Memory B cell (primary cell): Measurements from ENCODE around the gene LRFN4.

ENCODE experiments used
- ATAC-seq: fragments of 150-1000 bp; cut with Tn5 transposase; 2 replicates; pipeline ENCODE4 v1.10.0; 2021; ENCODE audit warnings: low read depth, mild to moderate bottlenecking, moderate library complexity
- DNase-seq, 2 donors: peaks; one replicate each; pipeline ENCODE4 v3.0.0; 2022; ENCODE audit warnings: low spot score in 2 of 2
- H3K27ac Mint-ChIP-seq: one replicate; pipeline ENCODE4 v1.8.0; 2022; ENCODE audit warnings: mild to moderate bottlenecking, moderate library complexity, mixed read lengths
- H3K27me3 Mint-ChIP-seq: one replicate; pipeline ENCODE4 v1.8.0; 2022; ENCODE audit warnings: mixed read lengths
- H3K36me3 Mint-ChIP-seq: one replicate; pipeline ENCODE4 v1.8.0; 2022; ENCODE audit warnings: mild to moderate bottlenecking, mixed read lengths
- H3K4me1 Mint-ChIP-seq: one replicate; pipeline ENCODE4 v1.8.0; 2022; ENCODE audit warnings: mixed read lengths
- H3K4me3 Mint-ChIP-seq: one replicate; pipeline ENCODE4 v1.8.0; 2022; ENCODE audit warnings: mild to moderate bottlenecking, moderate library complexity, mixed read lengths
- H3K9me3 Mint-ChIP-seq: one replicate; pipeline ENCODE4 v1.8.0; 2022; ENCODE audit warnings: mixed read lengths

Gene LRFN4

DNA sequence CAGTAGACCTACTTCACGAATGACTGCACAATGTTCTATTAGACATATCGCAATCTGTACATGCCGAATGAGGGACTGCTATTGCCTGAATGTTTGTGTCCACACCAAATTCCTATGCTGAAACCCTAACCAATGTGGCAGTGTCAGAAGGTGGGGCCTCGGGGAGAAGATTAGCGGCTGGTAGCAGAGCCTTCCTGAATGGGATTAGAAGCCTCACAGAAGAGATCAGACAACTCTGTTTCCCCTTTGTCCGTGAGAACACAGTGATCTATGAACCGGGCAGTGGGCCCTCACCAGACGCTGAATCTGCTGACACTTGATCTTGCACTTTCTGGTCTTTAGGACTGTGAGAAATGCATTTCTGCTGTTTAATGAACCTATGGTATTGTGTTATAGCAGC is 33.1 kb downstream of the LRFN4 start:
- ATAC-seq (no peak), DNase-seq (no peak)
- Mint-ChIP-seq H3K4me1 (no peaks in the 10 kb centered on the region), H3K9me3 (no peaks in the 10 kb centered on the region), H3K36me3 (no peaks in the 10 kb centered on the region), H3K4me3 (no peak overlapping the region), H3K27ac (no peak overlapping the region), H3K27me3 (peaks cover 22% of the 10 kb centered on the region)

- Mint-ChIP-seq H3K4me1 (no peaks in the 10 kb centered on the region), H3K4me3 (no peak overlapping the region), H3K27me3 (peaks cover 19% of the 10 kb centered on the region), H3K9me3 (no peaks in the 10 kb centered on the region), H3K27ac (no peak overlapping the region), H3K36me3 (no peaks in the 10 kb centered on the region)
- ATAC-seq, result no peak
- no peak for DNase-seq
Observed at GRCh38 chr11:66891851-66892660, 35.2 kb downstream of the LRFN4 start.

GRCh38 chr11:66892911-66893310 is 36.0 kb downstream of the LRFN4 start:
- ATAC-seq (no peak), DNase-seq (no peak)
- Mint-ChIP-seq H3K4me1 (no peaks in the 10 kb centered on the region), H3K27me3 (peaks cover 19% of the 10 kb centered on the region), H3K27ac (no peak overlapping the region), H3K4me3 (no peak overlapping the region), H3K36me3 (no peaks in the 10 kb centered on the region), H3K9me3 (no peaks in the 10 kb centered on the region)

GRCh38 chr11:66894141-66894540 is 37.3 kb downstream of the LRFN4 start:
- ATAC-seq (no peak), DNase-seq (no peak)
- Mint-ChIP-seq H3K4me3 (no peak overlapping the region), H3K4me1 (no peaks in the 10 kb centered on the region), H3K27me3 (peaks cover 19% of the 10 kb centered on the region), H3K27ac (no peak overlapping the region), H3K36me3 (no peaks in the 10 kb centered on the region), H3K9me3 (no peaks in the 10 kb centered on the region)

DNA sequence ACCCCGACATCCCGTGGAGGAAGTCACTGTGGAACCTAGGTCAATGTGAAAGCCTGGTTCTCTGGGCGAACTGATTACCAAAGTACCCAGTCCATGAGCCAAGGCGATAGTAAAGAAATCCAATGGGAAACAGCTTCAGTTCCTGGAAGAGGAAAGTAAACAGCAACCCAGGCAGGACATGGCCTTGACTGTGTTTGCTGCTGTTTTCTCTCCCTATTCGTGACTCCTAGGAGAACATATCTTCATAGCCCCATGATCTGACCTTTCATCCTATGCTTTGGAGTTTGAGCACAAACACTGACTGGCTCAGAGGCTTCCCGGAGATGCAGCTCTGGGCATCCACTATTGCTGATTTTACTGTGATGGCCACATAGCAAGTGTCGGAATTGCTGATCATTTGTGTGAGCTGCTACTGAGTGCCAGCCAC is 45.1 kb downstream of the LRFN4 start:
- ATAC-seq (no peak), DNase-seq (no peak)
- no peak overlapping the region for H3K27ac Mint-ChIP-seq
- H3K27me3 Mint-ChIP-seq, result peaks cover 17% of the 10 kb centered on the region
- H3K9me3 Mint-ChIP-seq, result no peaks in the 10 kb centered on the region
- no peak overlapping the region for H3K4me3 Mint-ChIP-seq
- H3K36me3 Mint-ChIP-seq, result no peaks in the 10 kb centered on the region
- no peaks in the 10 kb centered on the region for H3K4me1 Mint-ChIP-seq

DNA sequence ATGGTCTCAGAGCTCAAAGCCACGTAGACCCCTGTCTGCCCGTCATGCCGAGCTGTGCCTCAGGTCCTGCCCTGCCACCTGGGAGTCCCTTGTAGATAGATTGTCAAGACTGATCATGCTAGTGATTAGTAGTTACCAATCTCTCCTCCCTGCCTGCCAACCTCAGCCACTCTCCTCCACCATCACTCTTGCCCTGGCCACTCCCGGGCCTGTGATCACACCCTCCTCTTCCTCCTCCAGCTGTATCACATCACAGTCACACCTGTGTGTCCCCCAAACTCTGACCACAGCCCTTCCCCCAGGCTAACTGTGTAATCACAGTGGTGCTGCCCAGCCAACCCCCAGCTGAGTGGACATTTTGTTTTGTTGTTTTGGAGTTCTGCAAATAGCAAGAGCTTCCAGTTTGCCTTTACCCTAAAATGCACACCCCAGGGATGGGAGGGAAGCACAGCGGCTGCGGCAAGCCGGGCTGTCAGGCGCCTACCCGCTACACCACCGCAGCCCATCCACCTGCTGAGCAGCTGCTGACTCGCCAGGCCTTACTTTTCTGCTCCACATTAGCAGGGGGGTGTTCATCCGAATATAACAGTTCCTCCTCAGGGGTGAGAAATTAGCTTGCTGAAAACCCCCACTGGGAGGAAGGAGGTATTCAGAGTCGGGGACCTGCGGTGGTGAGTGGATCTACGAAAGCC is 45.8 kb downstream of the LRFN4 start:
- Mint-ChIP-seq H3K27ac (no peak overlapping the region), H3K36me3 (no peaks in the 10 kb centered on the region), H3K9me3 (no peaks in the 10 kb centered on the region), H3K4me1 (no peaks in the 10 kb centered on the region), H3K27me3 (peaks cover 17% of the 10 kb centered on the region), H3K4me3 (no peak overlapping the region)
- no peak for DNase-seq
- no peak for ATAC-seq

DNA sequence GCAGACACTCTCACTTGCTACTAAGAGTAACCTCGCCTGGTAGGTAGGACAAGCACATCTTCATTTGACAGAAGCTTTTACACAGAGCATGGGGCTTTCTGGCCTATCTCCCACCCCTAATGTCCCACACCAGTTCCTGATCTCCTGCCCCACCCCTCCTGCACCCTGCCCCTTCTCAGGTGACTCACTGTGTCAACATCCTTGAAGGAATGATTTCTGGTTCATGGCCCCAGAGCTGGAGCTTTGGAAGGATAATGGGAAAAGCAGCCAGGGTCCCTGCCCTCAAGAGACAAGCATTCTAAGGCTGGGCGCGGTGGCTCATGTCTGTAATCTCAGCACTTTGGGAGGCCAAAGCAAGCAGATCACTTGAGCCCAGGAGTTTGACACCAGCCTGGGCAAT is 47.2 kb downstream of the LRFN4 start:
- ATAC-seq (no peak), DNase-seq (no peak)
- H3K27ac Mint-ChIP-seq, result no peak overlapping the region
- H3K27me3 Mint-ChIP-seq, result peaks cover 22% of the 10 kb centered on the region
- H3K4me3 Mint-ChIP-seq, result no peak overlapping the region
- no peaks in the 10 kb centered on the region for H3K9me3 Mint-ChIP-seq
- no peaks in the 10 kb centered on the region for H3K36me3 Mint-ChIP-seq
- no peaks in the 10 kb centered on the region for H3K4me1 Mint-ChIP-seq

DNA sequence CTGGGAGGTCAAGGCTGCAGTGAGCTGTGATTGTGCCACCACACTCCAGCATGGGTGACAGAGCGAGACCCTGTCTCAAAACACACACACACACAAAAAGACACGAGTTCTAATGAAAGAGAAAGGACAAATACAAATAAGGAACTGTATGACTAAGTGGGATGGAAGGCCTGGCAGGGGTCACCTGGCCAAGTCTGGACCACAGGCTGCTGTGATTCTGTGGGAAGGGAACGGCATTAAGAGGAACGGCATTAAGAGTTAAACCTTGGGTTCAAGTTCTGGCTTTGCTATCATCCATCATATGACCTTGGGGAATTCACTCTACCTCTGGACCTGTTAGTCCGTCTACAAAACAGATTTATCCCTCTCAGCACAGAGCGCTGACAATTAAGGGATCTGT is 47.7 kb downstream of the LRFN4 start:
- H3K4me3 Mint-ChIP-seq, result no peak overlapping the region
- no peaks in the 10 kb centered on the region for H3K4me1 Mint-ChIP-seq
- no peaks in the 10 kb centered on the region for H3K9me3 Mint-ChIP-seq
- ATAC-seq (no peak), DNase-seq (no peak)
- H3K27ac Mint-ChIP-seq, result no peak overlapping the region
- peaks cover 23% of the 10 kb centered on the region for H3K27me3 Mint-ChIP-seq
- no peaks in the 10 kb centered on the region for H3K36me3 Mint-ChIP-seq

- H3K4me3 Mint-ChIP-seq, result no peak overlapping the region
- no peaks in the 10 kb centered on the region for H3K9me3 Mint-ChIP-seq
- H3K36me3 Mint-ChIP-seq, result no peaks in the 10 kb centered on the region
- H3K27me3 Mint-ChIP-seq, result peaks cover 24% of the 10 kb centered on the region
- DNase-seq, result no peak
- no peak for ATAC-seq
- H3K27ac Mint-ChIP-seq, result no peak overlapping the region
- H3K4me1 Mint-ChIP-seq, result no peaks in the 10 kb centered on the region
Observed at GRCh38 chr11:66904981-66905521, 48.2 kb downstream of the LRFN4 start.

DNA sequence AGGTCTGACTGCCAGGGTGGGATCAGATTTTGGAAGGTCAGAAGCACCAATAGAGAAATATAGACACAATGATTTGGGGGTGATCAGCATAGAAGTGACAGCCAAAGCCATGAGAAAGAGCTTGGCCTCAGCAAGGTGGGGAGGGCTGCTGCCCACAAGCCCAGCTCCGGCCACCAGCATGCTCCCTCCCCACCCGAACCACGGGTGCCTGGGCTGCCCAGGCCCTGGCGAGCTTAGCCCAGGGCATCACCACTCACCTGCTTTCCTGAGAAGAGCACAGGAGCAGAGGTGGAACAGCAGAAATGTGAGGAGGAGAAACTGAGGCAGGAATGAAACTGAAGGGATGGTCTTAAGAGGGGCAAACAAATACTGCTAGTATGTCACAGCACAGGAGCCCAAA is 48.8 kb downstream of the LRFN4 start:
- Mint-ChIP-seq H3K4me1 (no peaks in the 10 kb centered on the region), H3K36me3 (no peaks in the 10 kb centered on the region), H3K27me3 (peaks cover 24% of the 10 kb centered on the region), H3K4me3 (no peak overlapping the region), H3K27ac (no peak overlapping the region), H3K9me3 (no peaks in the 10 kb centered on the region)
- DNase-seq, result no peak
- no peak for ATAC-seq

GRCh38 chr11:66906061-66906733 is 49.3 kb downstream of the LRFN4 start:
- Mint-ChIP-seq H3K9me3 (no peaks in the 10 kb centered on the region), H3K27me3 (peaks cover 24% of the 10 kb centered on the region), H3K4me3 (no peak overlapping the region), H3K36me3 (no peaks in the 10 kb centered on the region), H3K4me1 (no peaks in the 10 kb centered on the region), H3K27ac (no peak overlapping the region)
- ATAC-seq (no peak), DNase-seq (no peak)

DNA sequence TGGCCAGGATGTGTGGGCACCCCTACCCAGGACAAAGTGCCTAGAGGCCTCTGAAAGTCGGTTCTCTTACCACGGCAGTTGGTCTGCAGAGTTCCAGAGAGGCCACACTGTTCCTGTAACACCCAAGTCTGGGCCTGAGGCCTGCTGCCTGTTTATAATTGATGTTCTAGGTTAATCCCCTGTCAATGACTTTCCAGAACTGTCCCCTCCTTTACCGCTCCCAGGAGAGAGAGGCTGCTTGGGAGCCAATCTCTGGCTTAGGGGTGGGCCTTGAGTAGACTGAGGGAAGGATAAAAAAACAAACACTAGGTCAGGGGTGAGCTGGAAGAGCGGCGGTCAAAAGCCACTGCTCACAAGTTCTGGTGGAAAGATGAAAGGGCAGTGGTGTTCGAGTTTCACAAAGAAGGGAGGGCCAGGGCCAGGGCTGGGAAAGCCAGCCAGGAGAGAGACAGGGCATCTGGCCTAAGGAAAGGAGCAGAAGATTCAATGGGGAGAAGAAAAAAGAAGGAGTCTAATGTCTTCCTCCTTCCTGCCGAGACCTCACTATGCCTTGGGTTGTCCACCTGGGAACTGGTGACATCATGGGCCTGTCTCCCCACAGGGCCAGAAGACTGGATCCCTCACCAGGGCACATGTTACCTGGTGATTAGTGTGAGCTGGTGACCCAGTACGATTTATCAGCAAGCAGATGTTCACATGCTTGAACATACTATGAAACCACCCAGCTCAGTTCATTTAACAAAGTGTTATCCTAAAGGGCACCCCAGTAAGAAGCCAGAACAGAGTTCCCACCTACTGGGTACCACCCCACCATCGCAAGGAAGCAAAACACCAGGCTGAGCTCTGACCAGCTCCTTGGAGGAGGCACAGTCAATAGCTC is 51.1 kb downstream of the LRFN4 start:
- Mint-ChIP-seq H3K4me1 (no peaks in the 10 kb centered on the region), H3K27me3 (peaks cover 19% of the 10 kb centered on the region), H3K4me3 (no peak overlapping the region), H3K27ac (no peak overlapping the region), H3K9me3 (no peaks in the 10 kb centered on the region), H3K36me3 (no peaks in the 10 kb centered on the region)
- DNase-seq (no peak), ATAC-seq (no peak)

DNA sequence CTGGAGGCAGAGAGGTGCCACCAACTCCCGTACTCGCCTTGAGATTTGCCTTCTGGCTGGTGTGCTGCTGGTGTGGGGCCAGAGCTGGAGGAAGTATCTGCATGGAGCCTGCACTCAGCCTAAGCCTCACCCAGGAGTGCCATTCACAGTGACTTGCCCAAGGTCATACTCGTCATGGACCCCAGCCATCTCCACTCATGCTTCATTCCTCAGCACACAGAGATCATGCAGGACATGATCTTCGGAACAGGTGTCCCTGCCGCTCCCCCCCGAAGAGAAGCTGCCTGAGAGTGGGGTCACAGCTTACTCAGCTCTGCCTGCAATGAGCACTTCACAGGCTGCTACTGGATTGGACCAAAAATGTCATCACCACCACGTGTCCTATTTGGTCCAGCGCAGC is 52.3 kb downstream of the LRFN4 start:
- DNase-seq, result no peak
- H3K4me1 Mint-ChIP-seq, result no peaks in the 10 kb centered on the region

More for the DNA sequence above, 52.3 kb downstream of the LRFN4 start:
- H3K36me3 Mint-ChIP-seq, result no peaks in the 10 kb centered on the region
- H3K4me3 Mint-ChIP-seq, result no peak overlapping the region
- ATAC-seq, result no peak
- H3K27ac Mint-ChIP-seq, result no peak overlapping the region
- no peaks in the 10 kb centered on the region for H3K9me3 Mint-ChIP-seq
- H3K27me3 Mint-ChIP-seq, result peaks cover 19% of the 10 kb centered on the region
